PC-3 (cell line): ENCODE measurements around the gene NNT.

Source experiments
- CTCF ChIP-seq: fragments of 300-600 bp; sonication (generic); conservative IDR thresholded peaks from 2 replicates; pipeline ENCODE4 v1.5.1; 2017; ENCODE audit warnings: antibody characterized with exemption, low read depth, mild to moderate bottlenecking, low read length
- EZH2 ChIP-seq: fragments of 300-600 bp; sonication (generic); IDR thresholded peaks from one replicate; pipeline ENCODE4 v1.6.1; 2017; ENCODE audit warnings: antibody characterized with exemption, mild to moderate bottlenecking, low read length; ENCODE audit not compliant: unreplicated experiment

GRCh38 chr5:43583724-43584123, 19.3 kb upstream of the NNT start:
- TF ChIP-seq CTCF, result no peak
- no peak for TF ChIP-seq EZH2
